HL-60 (cell line): ENCODE results near the gene BBS1.

Source experiments
- DNase-seq, 2 experiments: peaks; one replicate each; pipeline ENCODE4 v3.0.0-alpha.2; 2010 to 2020; ENCODE audit warnings: low read depth in 1 of 2, low spot score in 1 of 2
- H3K27ac ChIP-seq: fragments of 250-450 bp; sonication (Bioruptor Pico); replicated peaks from 2 replicates; pipeline ENCODE4 v1.5.1; 2020; ENCODE audit warnings: mild to moderate bottlenecking, moderate library complexity
- H3K27me3 ChIP-seq: fragments of 250-450 bp; sonication (Bioruptor Pico); 2 replicates; pipeline ENCODE4 v1.5.1; 2021; ENCODE audit warnings: mild to moderate bottlenecking, moderate library complexity; ENCODE audit not compliant: insufficient read depth, poor library complexity, severe bottlenecking
- H3K4me3 ChIP-seq: replicated peaks from 2 replicates; pipeline ENCODE4 v1.5.1; 2011; ENCODE audit warnings: mild to moderate bottlenecking, control low read depth, low read length; ENCODE audit not compliant: insufficient read depth
- GABPA ChIP-seq: IDR thresholded peaks from 2 replicates; pipeline ENCODE4 v1.6.1; 2012; ENCODE audit warnings: low read depth
- POLR2AphosphoS5 ChIP-seq: IDR thresholded peaks from 2 replicates; pipeline ENCODE4 v1.6.1; 2012; ENCODE audit warnings: low read depth
- REST ChIP-seq: IDR thresholded peaks from 2 replicates; pipeline ENCODE4 v1.6.1; 2012; ENCODE audit warnings: low read depth; ENCODE audit not compliant: insufficient replicate concordance
- SPI1 ChIP-seq: IDR thresholded peaks from 2 replicates; pipeline ENCODE4 v1.6.1; 2012; ENCODE audit warnings: low read depth, mild to moderate bottlenecking, borderline replicate concordance
- TF ChIP-seq, protein P1 (sequence below): IDR thresholded peaks from one replicate; pipeline ENCODE4 v1.5.1; 2011; ENCODE audit warnings: low read length, control low read depth, inconsistent platforms; ENCODE audit not compliant: insufficient read depth

Gene BBS1

GRCh38 chr11:66529655-66530054, 19.2 kb downstream of the BBS1 start:
- H3K4me3 ChIP-seq: no peak overlapping the region
- TF ChIP-seq, protein P1, sequence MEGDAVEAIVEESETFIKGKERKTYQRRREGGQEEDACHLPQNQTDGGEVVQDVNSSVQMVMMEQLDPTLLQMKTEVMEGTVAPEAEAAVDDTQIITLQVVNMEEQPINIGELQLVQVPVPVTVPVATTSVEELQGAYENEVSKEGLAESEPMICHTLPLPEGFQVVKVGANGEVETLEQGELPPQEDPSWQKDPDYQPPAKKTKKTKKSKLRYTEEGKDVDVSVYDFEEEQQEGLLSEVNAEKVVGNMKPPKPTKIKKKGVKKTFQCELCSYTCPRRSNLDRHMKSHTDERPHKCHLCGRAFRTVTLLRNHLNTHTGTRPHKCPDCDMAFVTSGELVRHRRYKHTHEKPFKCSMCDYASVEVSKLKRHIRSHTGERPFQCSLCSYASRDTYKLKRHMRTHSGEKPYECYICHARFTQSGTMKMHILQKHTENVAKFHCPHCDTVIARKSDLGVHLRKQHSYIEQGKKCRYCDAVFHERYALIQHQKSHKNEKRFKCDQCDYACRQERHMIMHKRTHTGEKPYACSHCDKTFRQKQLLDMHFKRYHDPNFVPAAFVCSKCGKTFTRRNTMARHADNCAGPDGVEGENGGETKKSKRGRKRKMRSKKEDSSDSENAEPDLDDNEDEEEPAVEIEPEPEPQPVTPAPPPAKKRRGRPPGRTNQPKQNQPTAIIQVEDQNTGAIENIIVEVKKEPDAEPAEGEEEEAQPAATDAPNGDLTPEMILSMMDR: no peak
- no peak for TF ChIP-seq REST
- TF ChIP-seq POLR2AphosphoS5: no peak
- no peak for TF ChIP-seq GABPA
- no peak for TF ChIP-seq SPI1
- H3K27ac ChIP-seq: no peak overlapping the region
- no peaks in the 10 kb centered on the region for H3K27me3 ChIP-seq
- DNase-seq: no peak

DNA sequence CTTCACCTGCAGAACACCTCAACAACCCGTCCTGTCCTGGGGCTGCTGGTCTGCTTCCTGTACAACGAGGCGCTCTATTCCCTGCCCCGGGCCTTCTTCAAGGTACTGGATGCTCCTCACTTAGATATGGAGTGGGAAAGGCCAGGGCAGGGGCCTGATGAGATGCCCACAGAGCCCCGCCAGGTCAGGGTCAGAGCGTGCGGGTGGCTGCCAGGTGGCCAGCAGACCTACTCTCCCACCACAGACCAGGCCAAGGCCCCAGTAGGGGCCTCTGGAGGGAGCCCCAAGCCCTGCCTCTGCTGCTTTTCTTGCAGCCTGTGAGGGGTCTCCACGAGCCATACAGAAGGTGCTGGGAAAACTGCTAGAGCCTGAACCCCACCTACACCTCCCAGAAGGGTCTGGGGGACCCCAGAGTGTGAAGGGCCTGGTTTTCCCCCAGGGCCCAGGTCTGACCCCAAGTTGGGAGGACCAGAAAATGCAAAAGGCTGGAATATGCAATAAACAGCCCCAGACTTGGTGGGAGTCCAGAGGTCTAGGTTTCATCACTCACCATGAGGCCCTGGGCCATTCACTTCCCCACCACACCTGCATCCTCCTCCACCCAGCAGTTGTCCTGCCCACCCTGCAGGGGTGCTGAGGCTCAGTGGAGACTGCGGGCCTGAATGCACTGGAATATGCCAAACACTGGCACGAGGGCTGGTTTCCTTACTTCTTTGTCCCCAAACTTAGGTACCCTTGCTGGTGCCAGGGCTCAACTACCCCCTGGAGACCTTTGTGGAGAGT, 20.7 kb downstream of the BBS1 start:
- Histone ChIP-seq H3K27me3 (no peaks in the 10 kb centered on the region), H3K4me3 (no peak overlapping the region), H3K27ac (no peak overlapping the region)
- no peak for TF ChIP-seq REST
- TF ChIP-seq, protein P1: no peak
- TF ChIP-seq POLR2AphosphoS5: no peak
- DNase-seq: no peak

DNA sequence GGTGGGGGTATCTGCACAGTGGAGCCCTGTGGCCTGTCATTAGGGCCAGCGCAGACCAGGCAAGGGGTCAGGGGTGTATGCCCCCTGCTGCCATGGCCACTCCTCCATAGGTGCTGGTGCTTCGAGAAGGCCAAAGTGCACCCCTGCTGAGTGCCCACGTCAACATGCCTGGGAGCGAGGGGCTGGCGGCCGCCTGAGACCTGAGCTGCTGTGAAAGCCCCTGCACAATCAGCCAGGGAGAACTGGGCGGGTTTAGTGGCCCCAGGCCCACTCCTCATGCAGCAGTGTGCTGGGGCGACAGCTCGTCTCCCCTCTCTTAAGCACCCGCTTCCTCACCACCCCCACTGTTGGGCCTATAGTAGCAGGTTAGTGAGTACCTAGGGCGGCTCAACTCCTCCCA, 21.4 kb downstream of the BBS1 start:
- TF ChIP-seq POLR2AphosphoS5 (no peak), REST (no peak), SPI1 (no peak), GABPA (no peak)
- TF ChIP-seq, protein P1: no peak
- H3K27ac ChIP-seq: no peak overlapping the region
- H3K27me3 ChIP-seq: no peaks in the 10 kb centered on the region
- no peak overlapping the region for H3K4me3 ChIP-seq
- DNase-seq: no peak
